HepG2 (cell line): Measurements from ENCODE around the gene CD28. TPM values are rescaled to one million over a fixed set of nuclear protein-coding genes. Genes with fewer than 3 reads are reported as not detected.

Experiments
- BCL6 ChIP-seq: IDR thresholded peaks from 2 replicates; pipeline ENCODE4 v1.6.1; 2016; ENCODE audit warnings: missing genetic modification reagents, missing compliant biosample characterization
- FOXA1 ChIP-seq, 2 experiments: fragments of 450-650 bp in 1 of 2; sonication (generic) in 1 of 2; formaldehyde crosslinking in 1 of 2; IDR thresholded peaks; 2 replicates each; pipeline versions ENCODE4 v1.4.0 to v1.6.1; 2016 to 2020; ENCODE audit warnings: missing genetic modification reagents in 1 of 2
- GATAD2A ChIP-seq: IDR thresholded peaks from 2 replicates; pipeline ENCODE4 v1.6.1; 2016
- HMG20A ChIP-seq: IDR thresholded peaks from 2 replicates; pipeline ENCODE4 v1.6.1; 2016; ENCODE audit warnings: borderline replicate concordance
- ISL2 ChIP-seq: sonication (generic); formaldehyde crosslinking; IDR thresholded peaks from 2 replicates; pipeline ENCODE4 v1.5.0; 2020; ENCODE audit warnings: missing genetic modification reagents
- PRPF4 ChIP-seq: fragments of 200-400 bp; formaldehyde crosslinking; IDR thresholded peaks from 2 replicates; pipeline ENCODE4 v1.6.1; 2016; ENCODE audit warnings: low read length, low read depth; ENCODE audit not compliant: poor library complexity, severe bottlenecking
- TOE1 ChIP-seq: sonication (generic); formaldehyde crosslinking; IDR thresholded peaks from 2 replicates; pipeline ENCODE4 v1.4.0; 2020; ENCODE audit warnings: mild to moderate bottlenecking, missing genetic modification reagents
- ZNF3 ChIP-seq: IDR thresholded peaks from 2 replicates; pipeline ENCODE4 v1.7.0; 2017; ENCODE audit warnings: inconsistent platforms
- ZNF777 ChIP-seq: sonication (generic); formaldehyde crosslinking; IDR thresholded peaks from 2 replicates; pipeline ENCODE4 v1.4.0; 2020; ENCODE audit warnings: missing genetic modification reagents
- ZNF781 ChIP-seq: sonication (generic); formaldehyde crosslinking; IDR thresholded peaks from 2 replicates; pipeline ENCODE4 v1.5.1; 2020; ENCODE audit warnings: borderline replicate concordance, mild to moderate bottlenecking, missing genetic modification reagents; ENCODE audit errors: not compliant biosample characterization
- ZNF792 ChIP-seq: IDR thresholded peaks from 2 replicates; pipeline ENCODE4 v1.6.1; 2016
- polyA plus RNA-seq, 8 experiments: library from polyadenylated mRNA; depleted of rRNA in 3 of 8; stranded (reverse) in 7 of 8; unstranded in 1 of 8; fragments of >200 nt; fragmentation: Illumina TruSeq in 4 of 8; extraction: Trizol in 4 of 8; gene quantifications; 2 replicates each; pipeline versions ENCODE4 v1.2.1 to v1.2.3, GENCODE V29; 2011 to 2016; ENCODE audit warnings: low read depth in 4 of 8, missing spikeins in 1 of 8, mixed read lengths in 1 of 8; ENCODE audit not compliant: insufficient read depth in 1 of 8
- total RNA-seq, 5 experiments: library from RNA; depleted of rRNA; stranded (reverse); fragments of >200 nt; fragmentation: Illumina TruSeq; extraction: Trizol; gene quantifications; 2 replicates each; pipeline ENCODE4 v1.2.3, GENCODE V29; 2016; ENCODE audit warnings: low read depth in 1 of 5
- TF ChIP-seq, protein P1 (sequence below): sonication (generic); formaldehyde crosslinking; conservative IDR thresholded peaks from 2 replicates; pipeline ENCODE4 v1.4.0; 2020; ENCODE audit warnings: mild to moderate bottlenecking, missing genetic modification reagents, moderate library complexity
- TF ChIP-seq, protein P2 (sequence below): sonication (generic); formaldehyde crosslinking; IDR thresholded peaks from 2 replicates; pipeline ENCODE4 v1.9.0; 2021; ENCODE audit warnings: missing genetic modification reagents, borderline replicate concordance
- TF ChIP-seq, protein P3 (sequence below): sonication (generic); formaldehyde crosslinking; IDR thresholded peaks from 2 replicates; pipeline ENCODE4 v1.5.0; 2020; ENCODE audit warnings: missing genetic modification reagents
- TF ChIP-seq, protein P4 (sequence below): sonication (generic); formaldehyde crosslinking; IDR thresholded peaks from 2 replicates; pipeline ENCODE4 v1.5.1; 2020; ENCODE audit warnings: mild to moderate bottlenecking, moderate library complexity, missing genetic modification reagents
- TF ChIP-seq, protein P5 (sequence below): IDR thresholded peaks from 2 replicates; pipeline ENCODE4 v1.6.1; 2018; ENCODE audit warnings: missing genetic modification reagents
- TF ChIP-seq, protein P6 (sequence below): sonication (generic); formaldehyde crosslinking; IDR thresholded peaks from 2 replicates; pipeline ENCODE4 v1.4.0; 2020; ENCODE audit warnings: missing genetic modification reagents

CD28 gene
- total and polyA plus RNA-seq, 2 of the 13 experiments (the other 11 are each of a cell fraction or from before 2014, with no cell fraction given): not detected

DNA sequence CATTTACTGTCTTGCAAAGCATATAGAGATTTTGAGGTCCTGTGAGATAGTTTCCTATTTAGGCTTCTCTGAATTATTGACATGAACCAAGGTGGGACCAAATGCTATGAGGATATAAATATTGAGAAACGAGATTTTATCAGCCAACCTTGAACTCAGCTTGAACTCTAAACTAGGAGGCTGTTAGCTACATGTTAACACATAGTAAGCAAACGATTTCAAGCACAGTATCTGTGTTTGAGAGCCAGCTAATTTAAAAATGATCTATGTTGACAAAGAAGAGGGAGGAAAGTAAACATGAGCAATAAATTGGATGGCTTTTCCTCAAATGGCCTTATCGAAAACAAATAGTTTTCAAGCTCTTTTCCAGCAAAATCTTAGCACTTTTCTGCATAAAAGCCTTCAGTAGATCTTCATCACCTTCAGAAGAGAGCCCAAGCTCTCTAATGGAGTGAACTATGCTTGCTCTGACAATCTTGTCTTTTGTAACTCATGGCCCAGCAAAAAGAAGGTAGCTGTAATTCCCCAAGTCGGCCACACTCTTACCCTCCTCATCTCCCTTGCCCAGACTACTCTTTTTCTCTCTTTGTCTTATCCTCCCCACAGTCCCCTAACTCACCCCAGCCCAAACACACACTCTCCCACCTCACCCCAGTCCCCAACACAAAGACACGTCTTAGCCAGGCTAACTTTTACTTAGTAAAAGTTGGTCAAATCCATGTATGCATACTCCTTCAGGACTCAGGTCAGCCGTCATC, 14.7 kb downstream of the CD28 start (continued):
- TF ChIP-seq BCL6: peak; percentile 56; the same call in 1 of the 2 replicates
- peak; percentile 42; the same call in 1 of the 2 replicates for TF ChIP-seq ISL2 (CRISPR knock-in tag)
- peak; percentile 56 for TF ChIP-seq GATAD2A (CRISPR knock-in tag)
- no peak for TF ChIP-seq ZNF777 (CRISPR knock-in tag)
- 0 out of 2 replicates have a peak, but pooled peaks have one; percentile 27 for TF ChIP-seq ZNF792
- TF ChIP-seq, protein P1, sequence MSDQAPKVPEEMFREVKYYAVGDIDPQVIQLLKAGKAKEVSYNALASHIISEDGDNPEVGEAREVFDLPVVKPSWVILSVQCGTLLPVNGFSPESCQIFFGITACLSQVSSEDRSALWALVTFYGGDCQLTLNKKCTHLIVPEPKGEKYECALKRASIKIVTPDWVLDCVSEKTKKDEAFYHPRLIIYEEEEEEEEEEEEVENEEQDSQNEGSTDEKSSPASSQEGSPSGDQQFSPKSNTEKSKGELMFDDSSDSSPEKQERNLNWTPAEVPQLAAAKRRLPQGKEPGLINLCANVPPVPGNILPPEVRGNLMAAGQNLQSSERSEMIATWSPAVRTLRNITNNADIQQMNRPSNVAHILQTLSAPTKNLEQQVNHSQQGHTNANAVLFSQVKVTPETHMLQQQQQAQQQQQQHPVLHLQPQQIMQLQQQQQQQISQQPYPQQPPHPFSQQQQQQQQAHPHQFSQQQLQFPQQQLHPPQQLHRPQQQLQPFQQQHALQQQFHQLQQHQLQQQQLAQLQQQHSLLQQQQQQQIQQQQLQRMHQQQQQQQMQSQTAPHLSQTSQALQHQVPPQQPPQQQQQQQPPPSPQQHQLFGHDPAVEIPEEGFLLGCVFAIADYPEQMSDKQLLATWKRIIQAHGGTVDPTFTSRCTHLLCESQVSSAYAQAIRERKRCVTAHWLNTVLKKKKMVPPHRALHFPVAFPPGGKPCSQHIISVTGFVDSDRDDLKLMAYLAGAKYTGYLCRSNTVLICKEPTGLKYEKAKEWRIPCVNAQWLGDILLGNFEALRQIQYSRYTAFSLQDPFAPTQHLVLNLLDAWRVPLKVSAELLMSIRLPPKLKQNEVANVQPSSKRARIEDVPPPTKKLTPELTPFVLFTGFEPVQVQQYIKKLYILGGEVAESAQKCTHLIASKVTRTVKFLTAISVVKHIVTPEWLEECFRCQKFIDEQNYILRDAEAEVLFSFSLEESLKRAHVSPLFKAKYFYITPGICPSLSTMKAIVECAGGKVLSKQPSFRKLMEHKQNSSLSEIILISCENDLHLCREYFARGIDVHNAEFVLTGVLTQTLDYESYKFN: 0 out of 2 replicates have a peak, but pooled peaks have one; percentile 33
- TF ChIP-seq TOE1: no peak
- TF ChIP-seq, protein P2, sequence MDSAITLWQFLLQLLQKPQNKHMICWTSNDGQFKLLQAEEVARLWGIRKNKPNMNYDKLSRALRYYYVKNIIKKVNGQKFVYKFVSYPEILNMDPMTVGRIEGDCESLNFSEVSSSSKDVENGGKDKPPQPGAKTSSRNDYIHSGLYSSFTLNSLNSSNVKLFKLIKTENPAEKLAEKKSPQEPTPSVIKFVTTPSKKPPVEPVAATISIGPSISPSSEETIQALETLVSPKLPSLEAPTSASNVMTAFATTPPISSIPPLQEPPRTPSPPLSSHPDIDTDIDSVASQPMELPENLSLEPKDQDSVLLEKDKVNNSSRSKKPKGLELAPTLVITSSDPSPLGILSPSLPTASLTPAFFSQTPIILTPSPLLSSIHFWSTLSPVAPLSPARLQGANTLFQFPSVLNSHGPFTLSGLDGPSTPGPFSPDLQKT (CRISPR knock-in tag): no peak
- TF ChIP-seq, protein P3, sequence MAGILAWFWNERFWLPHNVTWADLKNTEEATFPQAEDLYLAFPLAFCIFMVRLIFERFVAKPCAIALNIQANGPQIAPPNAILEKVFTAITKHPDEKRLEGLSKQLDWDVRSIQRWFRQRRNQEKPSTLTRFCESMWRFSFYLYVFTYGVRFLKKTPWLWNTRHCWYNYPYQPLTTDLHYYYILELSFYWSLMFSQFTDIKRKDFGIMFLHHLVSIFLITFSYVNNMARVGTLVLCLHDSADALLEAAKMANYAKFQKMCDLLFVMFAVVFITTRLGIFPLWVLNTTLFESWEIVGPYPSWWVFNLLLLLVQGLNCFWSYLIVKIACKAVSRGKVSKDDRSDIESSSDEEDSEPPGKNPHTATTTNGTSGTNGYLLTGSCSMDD (CRISPR knock-in tag): no peak
- TF ChIP-seq PRPF4: no peak
- TF ChIP-seq, protein P4, sequence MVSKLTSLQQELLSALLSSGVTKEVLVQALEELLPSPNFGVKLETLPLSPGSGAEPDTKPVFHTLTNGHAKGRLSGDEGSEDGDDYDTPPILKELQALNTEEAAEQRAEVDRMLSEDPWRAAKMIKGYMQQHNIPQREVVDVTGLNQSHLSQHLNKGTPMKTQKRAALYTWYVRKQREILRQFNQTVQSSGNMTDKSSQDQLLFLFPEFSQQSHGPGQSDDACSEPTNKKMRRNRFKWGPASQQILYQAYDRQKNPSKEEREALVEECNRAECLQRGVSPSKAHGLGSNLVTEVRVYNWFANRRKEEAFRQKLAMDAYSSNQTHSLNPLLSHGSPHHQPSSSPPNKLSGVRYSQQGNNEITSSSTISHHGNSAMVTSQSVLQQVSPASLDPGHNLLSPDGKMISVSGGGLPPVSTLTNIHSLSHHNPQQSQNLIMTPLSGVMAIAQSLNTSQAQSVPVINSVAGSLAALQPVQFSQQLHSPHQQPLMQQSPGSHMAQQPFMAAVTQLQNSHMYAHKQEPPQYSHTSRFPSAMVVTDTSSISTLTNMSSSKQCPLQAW (CRISPR knock-in tag): no peak
- TF ChIP-seq, protein P5, sequence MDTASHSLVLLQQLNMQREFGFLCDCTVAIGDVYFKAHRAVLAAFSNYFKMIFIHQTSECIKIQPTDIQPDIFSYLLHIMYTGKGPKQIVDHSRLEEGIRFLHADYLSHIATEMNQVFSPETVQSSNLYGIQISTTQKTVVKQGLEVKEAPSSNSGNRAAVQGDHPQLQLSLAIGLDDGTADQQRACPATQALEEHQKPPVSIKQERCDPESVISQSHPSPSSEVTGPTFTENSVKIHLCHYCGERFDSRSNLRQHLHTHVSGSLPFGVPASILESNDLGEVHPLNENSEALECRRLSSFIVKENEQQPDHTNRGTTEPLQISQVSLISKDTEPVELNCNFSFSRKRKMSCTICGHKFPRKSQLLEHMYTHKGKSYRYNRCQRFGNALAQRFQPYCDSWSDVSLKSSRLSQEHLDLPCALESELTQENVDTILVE (CRISPR knock-in tag): 0 out of 2 replicates have a peak, but pooled peaks have one; percentile 19
- peak; percentile 41; the same call in 1 of the 2 replicates for TF ChIP-seq HMG20A
- no peak for TF ChIP-seq FOXA1 (IDR thresholded peaks at IDR 0.05)
- TF ChIP-seq FOXA1 (CRISPR knock-in tag; IDR thresholded peaks at IDR 0.05): peak; percentile 78
- TF ChIP-seq, protein P6, sequence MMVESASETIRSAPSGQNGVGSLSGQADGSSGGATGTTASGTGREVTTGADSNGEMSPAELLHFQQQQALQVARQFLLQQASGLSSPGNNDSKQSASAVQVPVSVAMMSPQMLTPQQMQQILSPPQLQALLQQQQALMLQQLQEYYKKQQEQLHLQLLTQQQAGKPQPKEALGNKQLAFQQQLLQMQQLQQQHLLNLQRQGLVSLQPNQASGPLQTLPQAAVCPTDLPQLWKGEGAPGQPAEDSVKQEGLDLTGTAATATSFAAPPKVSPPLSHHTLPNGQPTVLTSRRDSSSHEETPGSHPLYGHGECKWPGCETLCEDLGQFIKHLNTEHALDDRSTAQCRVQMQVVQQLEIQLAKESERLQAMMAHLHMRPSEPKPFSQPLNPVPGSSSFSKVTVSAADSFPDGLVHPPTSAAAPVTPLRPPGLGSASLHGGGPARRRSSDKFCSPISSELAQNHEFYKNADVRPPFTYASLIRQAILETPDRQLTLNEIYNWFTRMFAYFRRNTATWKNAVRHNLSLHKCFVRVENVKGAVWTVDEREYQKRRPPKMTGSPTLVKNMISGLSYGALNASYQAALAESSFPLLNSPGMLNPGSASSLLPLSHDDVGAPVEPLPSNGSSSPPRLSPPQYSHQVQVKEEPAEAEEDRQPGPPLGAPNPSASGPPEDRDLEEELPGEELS: 0 out of 2 replicates have a peak, but pooled peaks have one; percentile 20
- no peak for TF ChIP-seq ZNF781 (CRISPR knock-in tag)
- TF ChIP-seq ZNF3 (CRISPR knock-in tag): no peak
